ENCODE data around the gene MAPKAPK2. TPM values are rescaled to one million over a fixed set of nuclear protein-coding genes. Genes with fewer than 3 reads are reported as not detected.

Gene MAPKAPK2
- total RNA-seq, 3 donors from 2014 or later: 68.4 to 75.2 (median 72.1) TPM

GRCh38 chr1:206702260-206702659, 17.6 kb downstream of the MAPKAPK2 start:
- Histone ChIP-seq H3K4me3 (no peak overlapping the region), H3K4me1 (ENCODE audit: low read depth) (peaks cover 32% of the 10 kb centered on the region), H3K36me3 (ENCODE audit: low read depth) (no peaks in the 10 kb centered on the region), H3K9me3 (no peaks in the 10 kb centered on the region)
- no peak for DNase-seq
- TF ChIP-seq CTCF (IDR thresholded peaks at IDR 0.05): no peak
- intact Hi-C loops (cut with DNase I, micrococcal nuclease): no loop called here
- ATAC-seq: no peak

GRCh38 chr1:206702803-206703202, 18.1 kb downstream of the MAPKAPK2 start:
- no peak for ATAC-seq
- Histone ChIP-seq H3K9me3 (no peaks in the 10 kb centered on the region), H3K4me1 (ENCODE audit: low read depth) (peaks cover 37% of the 10 kb centered on the region), H3K4me3 (no peak overlapping the region), H3K36me3 (ENCODE audit: low read depth) (no peaks in the 10 kb centered on the region)
- no peak for DNase-seq
- intact Hi-C loops (cut with DNase I, micrococcal nuclease): no loop called here
- TF ChIP-seq CTCF (IDR thresholded peaks at IDR 0.05): no peak

DNA sequence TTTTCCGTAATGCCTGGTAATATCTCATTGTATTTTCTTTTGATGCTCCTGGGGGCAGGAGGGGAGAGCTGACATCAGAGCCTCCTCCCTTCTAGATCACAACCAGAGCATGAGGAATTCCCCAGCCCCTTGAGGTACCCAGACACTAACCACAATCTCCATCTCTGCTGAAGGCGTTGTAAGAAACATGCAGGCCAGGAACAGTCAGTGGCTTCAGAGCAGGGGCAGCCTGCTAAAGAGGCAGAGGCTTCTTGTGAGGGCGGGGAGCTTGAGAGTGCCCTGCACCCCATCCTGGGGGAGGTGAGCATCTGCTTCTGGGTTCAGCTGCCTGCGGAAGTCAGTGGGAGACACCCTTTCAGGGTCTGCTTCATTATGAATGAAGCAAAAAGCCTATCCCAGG, 19.0 kb downstream of the MAPKAPK2 start:
- H3K4me1 ChIP-seq (ENCODE audit: low read depth): peaks cover 46% of the 10 kb centered on the region
- TF ChIP-seq CTCF (IDR thresholded peaks at IDR 0.05): no peak
- no peaks in the 10 kb centered on the region for H3K36me3 ChIP-seq (ENCODE audit: low read depth)
- no peak for ATAC-seq
- H3K9me3 ChIP-seq: no peaks in the 10 kb centered on the region
- intact Hi-C loops (cut with DNase I, micrococcal nuclease): no loop called here
- H3K4me3 ChIP-seq: no peak overlapping the region
- DNase-seq: no peak

DNA sequence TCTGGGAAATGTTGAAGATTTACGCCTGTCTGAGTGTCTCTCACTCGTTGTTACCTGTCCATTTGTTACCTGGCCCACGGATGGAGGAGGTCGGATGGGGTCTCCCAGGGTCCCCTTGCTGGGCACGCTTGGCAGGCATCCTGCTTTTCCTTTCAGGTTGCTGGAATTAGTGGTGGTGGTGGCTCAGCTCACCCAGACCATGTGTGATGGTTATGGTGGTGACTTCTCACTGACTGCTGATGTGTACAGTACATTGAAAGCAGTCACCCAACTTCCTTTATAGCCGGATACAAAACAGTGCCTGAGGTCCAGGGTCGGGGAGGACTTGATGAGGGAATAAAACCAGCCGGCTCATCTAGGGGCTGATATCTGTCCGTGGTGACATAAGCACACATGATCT, 19.5 kb downstream of the MAPKAPK2 start:
- peak; percentile 18 for ATAC-seq
- H3K4me3 ChIP-seq: no peak overlapping the region
- no peaks in the 10 kb centered on the region for H3K36me3 ChIP-seq (ENCODE audit: low read depth)
- TF ChIP-seq CTCF (IDR thresholded peaks at IDR 0.05): no peak
- H3K9me3 ChIP-seq: no peaks in the 10 kb centered on the region
- H3K4me1 ChIP-seq (ENCODE audit: low read depth): peaks cover 46% of the 10 kb centered on the region
- intact Hi-C loops (cut with DNase I, micrococcal nuclease): no loop called here
- DNase-seq: no peak

DNA sequence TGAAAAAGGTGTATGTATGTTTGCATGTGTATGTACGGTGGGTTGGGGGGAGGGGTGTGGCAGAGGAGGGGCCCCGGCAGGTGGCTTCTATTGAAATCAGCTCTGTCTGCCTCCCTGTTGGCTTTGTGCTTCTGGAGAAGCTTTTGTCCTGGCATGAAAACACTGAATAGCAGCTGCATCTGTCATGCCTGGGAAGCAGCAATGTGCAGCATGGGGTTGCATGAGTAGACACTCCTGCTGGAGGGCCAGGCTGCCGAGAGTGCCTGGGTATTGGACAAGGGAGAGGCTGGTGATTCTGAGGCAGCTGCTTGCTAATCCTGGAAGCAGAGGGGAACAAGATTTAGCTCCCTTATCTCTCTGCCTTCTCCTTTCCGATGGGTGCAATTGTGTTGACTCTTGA, 20.5 kb downstream of the MAPKAPK2 start:
- Histone ChIP-seq H3K4me3 (no peak overlapping the region), H3K36me3 (ENCODE audit: low read depth) (no peaks in the 10 kb centered on the region), H3K9me3 (no peaks in the 10 kb centered on the region), H3K4me1 (ENCODE audit: low read depth) (peaks cover 44% of the 10 kb centered on the region)
- TF ChIP-seq CTCF (IDR thresholded peaks at IDR 0.05): no peak
- DNase-seq (no peak), ATAC-seq (no peak)
- intact Hi-C loops (cut with DNase I, micrococcal nuclease): no loop called here

- Histone ChIP-seq H3K9me3 (no peaks in the 10 kb centered on the region), H3K36me3 (ENCODE audit: low read depth) (no peaks in the 10 kb centered on the region), H3K4me3 (no peak overlapping the region), H3K4me1 (ENCODE audit: low read depth) (peaks cover 46% of the 10 kb centered on the region)
- ATAC-seq (no peak), DNase-seq (no peak)
- TF ChIP-seq CTCF (IDR thresholded peaks at IDR 0.05): no peak
- intact Hi-C loops (cut with DNase I, micrococcal nuclease): no loop called here
Measured at GRCh38 chr1:206705726-206706297, 21.1 kb downstream of the MAPKAPK2 start.
